NCI-H524 treated with DMSO at 0.1 percent for 48 hours (cell line): Measurements from ENCODE around the gene TEAD1.
"Not testable (repeated sequence)": the region's sequence is repeated elsewhere in the genome, so short reads cannot be mapped to it uniquely, and the experiment has no call there.

Experiments
- DNase-seq: peaks from one replicate; lab custom pipeline; 2025; lab: John Stamatoyannopoulos, UW

TEAD1 gene

GRCh38 chr11:12737024-12737423 is 62.8 kb downstream of the TEAD1 start:
- DNase-seq = no peak

- DNase-seq = no peak
Observed at GRCh38 chr11:12741671-12742216, 67.5 kb downstream of the TEAD1 start.

- no peak for DNase-seq
Observed at GRCh38 chr11:12743834-12744449, 69.7 kb downstream of the TEAD1 start.

- DNase-seq = no peak
Observed at GRCh38 chr11:12744826-12745502, 70.7 kb downstream of the TEAD1 start.

- no peak for DNase-seq
Observed at GRCh38 chr11:12745787-12746186, 71.6 kb downstream of the TEAD1 start.

GRCh38 chr11:12746593-12747097 is 72.4 kb downstream of the TEAD1 start:
- DNase-seq = peak; percentile 65

- no peak for DNase-seq
Observed at GRCh38 chr11:12748561-12748960, 74.3 kb downstream of the TEAD1 start.

GRCh38 chr11:12749442-12749841 is 75.2 kb downstream of the TEAD1 start:
- DNase-seq = no peak

GRCh38 chr11:12750181-12750580 is 76.0 kb downstream of the TEAD1 start:
- no peak for DNase-seq

GRCh38 chr11:12752868-12753524 is 78.8 kb downstream of the TEAD1 start:
- no peak for DNase-seq

GRCh38 chr11:12754021-12754420 is 79.8 kb downstream of the TEAD1 start:
- DNase-seq = no peak

GRCh38 chr11:12754582-12755234 is 80.5 kb downstream of the TEAD1 start:
- no peak for DNase-seq

GRCh38 chr11:12755510-12756453 is 81.6 kb downstream of the TEAD1 start:
- DNase-seq = peak; percentile 68

- no peak for DNase-seq
Observed at GRCh38 chr11:12756454-12756806, 82.2 kb downstream of the TEAD1 start.

GRCh38 chr11:12756867-12757266 is 82.6 kb downstream of the TEAD1 start:
- DNase-seq = no peak

GRCh38 chr11:12757416-12757815 is 83.2 kb downstream of the TEAD1 start:
- no peak for DNase-seq

GRCh38 chr11:12758117-12758516 is 83.9 kb downstream of the TEAD1 start:
- DNase-seq = not testable (repeated sequence)

GRCh38 chr11:12761029-12761428 is 86.8 kb downstream of the TEAD1 start:
- no peak for DNase-seq

GRCh38 chr11:12762278-12762677 is 88.1 kb downstream of the TEAD1 start:
- no peak for DNase-seq

- no peak for DNase-seq
Observed at GRCh38 chr11:12762696-12763324, 88.6 kb downstream of the TEAD1 start.
